Gastrocnemius medialis (tissue), 4 donors: ENCODE results near the gene ZNF236. TPM values are rescaled to one million over a fixed set of nuclear protein-coding genes. Genes with fewer than 3 reads are reported as not detected.

ENCODE experiments used
- ATAC-seq, 2 donors: fragments of 150-250 bp; one replicate each; pipeline ENCODE4 v1.9.1; 2016
- DNase-seq, 2 donors: peaks; one replicate each; pipeline ENCODE4 v3.0.0-alpha.2; 2019
- H3K27ac ChIP-seq, 4 donors: fragments of 200-600 bp; sonication (generic); 1 replicate in 1 of 4; 2 replicates in 3 of 4; pipeline ENCODE4 v1.5.1; 2016 to 2018; ENCODE audit warnings: mild to moderate bottlenecking in 2 of 4, moderate library complexity in 1 of 4
- H3K27me3 ChIP-seq, 3 donors: fragments of 200-600 bp; sonication (generic) in 2 of 3; 1 replicate in 1 of 3; 2 replicates in 2 of 3; pipeline versions ENCODE4 v1.5.1 to v1.6.0; 2016 to 2019; ENCODE audit warnings: mild to moderate bottlenecking in 1 of 3, moderate library complexity in 1 of 3
- H3K36me3 ChIP-seq, 2 donors: fragments of 200-600 bp; sonication (generic) in 1 of 2; one replicate each; pipeline ENCODE4 v1.5.1; 2017 to 2018
- H3K4me1 ChIP-seq, 2 donors: fragments of 200-600 bp; sonication (generic) in 1 of 2; one replicate each; pipeline ENCODE4 v1.5.1; 2016 to 2017; ENCODE audit warnings: mild to moderate bottlenecking in 2 of 2
- H3K4me3 ChIP-seq, 4 donors: fragments of 200-600 bp; sonication (generic) in 3 of 4; 1 replicate in 1 of 4; 2 replicates in 3 of 4; pipeline ENCODE4 v1.5.1; 2016 to 2019; ENCODE audit warnings: mild to moderate bottlenecking in 2 of 4
- H3K9me3 ChIP-seq, 3 donors: fragments of 200-600 bp; sonication (generic) in 2 of 3; 1 replicate in 1 of 3; 2 replicates in 2 of 3; pipeline ENCODE4 v1.5.1; 2016 to 2019
- CTCF ChIP-seq, 5 experiments: fragments of 450-650 bp in 3 of 5; fragments of 200-600 bp in 2 of 5; sonication (generic) in 2 of 5; IDR thresholded peaks in 4 of 5; conservative IDR thresholded peaks in 1 of 5; 1 replicate in 4 of 5; 2 replicates in 1 of 5; pipeline ENCODE4 v1.5.1; 2016 to 2019; ENCODE audit warnings: antibody characterized with exemption in 5 of 5, mild to moderate bottlenecking in 3 of 5, moderate library complexity in 3 of 5
- POLR2A ChIP-seq, 2 donors: fragments of 450-650 bp; IDR thresholded peaks; one replicate each; pipeline ENCODE4 v1.6.1; 2017; ENCODE audit warnings: antibody characterized with exemption in 2 of 2, mild to moderate bottlenecking in 2 of 2, moderate library complexity in 2 of 2
- in situ Hi-C, 4 donors: fragments of 200-750 bp; cut with MboI; loops; one replicate each; pipeline versions ENCODE4 v1.15.0 to v1.8.0; 2017; ENCODE audit warnings: low sequenced_read_pairs in 4 of 4
- intact Hi-C: fragments of 100-400 bp; cut with DNase I; formaldehyde crosslinking; loops from one replicate; pipeline ENCODE4 v1.15.1; 2023; ENCODE audit warnings: low total_unique reads
- total RNA-seq, 4 donors: library from RNA; depleted of rRNA; stranded (reverse); fragments of >200 nt; gene quantifications; one replicate each; pipeline versions ENCODE4 v1.1.0 to v1.2.3, GENCODE V29; 2016

The ZNF236 gene
- total RNA-seq, 4 donors from 2014 or later = 6.2 to 7.1 (median 6.5) TPM

- no peak for DNase-seq
- Histone ChIP-seq H3K36me3 (peaks cover 0 to 28% of the 10 kb centered on the region in 2 donors), H3K27me3 (no peaks in the 10 kb centered on the region), H3K9me3 (no peaks in the 10 kb centered on the region), H3K4me1 (no peaks in the 10 kb centered on the region), H3K4me3 (no peak overlapping the region), H3K27ac (no peak overlapping the region)
- ATAC-seq = no peak
- in situ Hi-C loops = no loop called here
- intact Hi-C loops = no loop called here
- TF ChIP-seq POLR2A (IDR thresholded peaks at IDR 0.05) (no peak), CTCF (IDR thresholded peaks at IDR 0.05 in 4 of 5, conservative IDR thresholded peaks at IDR 0.05 in 1 of 5) (no peak)
These were observed 66.8 kb downstream of the ZNF236 start for GRCh38 chr18:76889091-76889699.

- peaks cover 11 to 42% of the 10 kb centered on the region in 2 donors for H3K36me3 ChIP-seq
- no peak for DNase-seq
- no peak overlapping the region for H3K4me3 ChIP-seq
- no peak for ATAC-seq
- H3K27ac ChIP-seq = no peak overlapping the region
- no peaks in the 10 kb centered on the region for H3K27me3 ChIP-seq
- H3K9me3 ChIP-seq = no peaks in the 10 kb centered on the region
- H3K4me1 ChIP-seq = no peaks in the 10 kb centered on the region
- no peak for TF ChIP-seq POLR2A (IDR thresholded peaks at IDR 0.05)
- TF ChIP-seq CTCF (IDR thresholded peaks at IDR 0.05 in 4 of 5, conservative IDR thresholded peaks at IDR 0.05 in 1 of 5) = no peak
- intact Hi-C loops (no loop called here), in situ Hi-C loops (no loop called here)
These were observed 70.5 kb downstream of the ZNF236 start for GRCh38 chr18:76892832-76893231.

- intact Hi-C loops = no loop called here
- H3K4me1 ChIP-seq = no peaks in the 10 kb centered on the region
- DNase-seq (no peak), ATAC-seq (no peak)
- no peak overlapping the region for H3K4me3 ChIP-seq
- no peak overlapping the region for H3K27ac ChIP-seq
- in situ Hi-C loops = no loop called here
- no peaks in the 10 kb centered on the region for H3K9me3 ChIP-seq
- H3K36me3 ChIP-seq = peaks cover 11 to 54% of the 10 kb centered on the region in 2 donors
- H3K27me3 ChIP-seq = no peaks in the 10 kb centered on the region
- TF ChIP-seq POLR2A (IDR thresholded peaks at IDR 0.05) (no peak), CTCF (IDR thresholded peaks at IDR 0.05 in 4 of 5, conservative IDR thresholded peaks at IDR 0.05 in 1 of 5) (no peak)
These were observed 72.4 kb downstream of the ZNF236 start for GRCh38 chr18:76894566-76895346.

GRCh38 chr18:76895498-76895897, 73.1 kb downstream of the ZNF236 start:
- DNase-seq (no peak), ATAC-seq (no peak)
- intact Hi-C loops = no loop called here
- TF ChIP-seq CTCF (IDR thresholded peaks at IDR 0.05 in 4 of 5, conservative IDR thresholded peaks at IDR 0.05 in 1 of 5) = no peak
- no peak for TF ChIP-seq POLR2A (IDR thresholded peaks at IDR 0.05)
- in situ Hi-C loops = no loop called here
- H3K4me1 ChIP-seq = no peaks in the 10 kb centered on the region
- H3K27me3 ChIP-seq = no peaks in the 10 kb centered on the region
- H3K36me3 ChIP-seq = peaks cover 11 to 56% of the 10 kb centered on the region in 2 donors
- no peak overlapping the region for H3K27ac ChIP-seq
- no peak overlapping the region for H3K4me3 ChIP-seq
- no peaks in the 10 kb centered on the region for H3K9me3 ChIP-seq
